ENCODE data around the gene ASIC2.

DNA sequence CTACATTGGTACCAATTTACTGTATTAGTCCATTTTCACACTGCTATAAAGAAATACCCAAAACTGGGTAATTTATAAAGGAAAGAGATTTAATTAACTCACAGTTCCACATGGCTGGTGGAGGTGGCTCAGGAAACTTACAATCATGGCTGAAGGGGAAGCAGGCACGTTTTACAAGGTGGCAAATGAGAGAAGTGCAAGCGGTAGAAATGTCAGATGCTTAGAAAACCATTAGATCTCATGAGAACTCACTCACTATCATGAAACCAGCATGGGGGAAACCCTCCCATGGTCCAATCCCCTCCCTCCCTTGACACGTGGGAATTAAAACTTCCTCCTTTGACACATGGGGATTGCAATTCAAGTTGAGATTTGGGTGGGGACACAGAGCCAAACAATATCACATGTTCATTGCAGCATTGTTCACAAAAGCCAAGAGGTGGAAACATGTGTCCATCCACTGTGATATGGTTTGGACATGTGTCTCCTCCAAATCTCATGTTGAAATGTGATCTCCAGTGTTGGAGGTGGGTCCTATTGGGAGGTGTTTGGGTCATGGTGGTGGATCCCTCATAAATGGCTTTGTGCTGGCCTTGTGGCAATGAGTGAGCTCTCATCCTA lies 304.5 kb downstream of the ASIC2 start:
- TF ChIP-seq CTCF (conservative IDR thresholded peaks at IDR 0.05; ENCODE audit: low read depth in 2 of 2) (no peak), EZH2phosphoT487 (IDR thresholded peaks at IDR 0.05; ENCODE audit: unreplicated experiment) (no peak), REST (IDR thresholded peaks at IDR 0.05; ENCODE audit: unreplicated experiment) (no peak), NANOG (IDR thresholded peaks at IDR 0.05; ENCODE audit: borderline replicate concordance) (no peak), ZNF114 (CRISPR knock-in tag; IDR thresholded peaks at IDR 0.05) (no peak), EZH2 (IDR thresholded peaks at IDR 0.05; ENCODE audit: low read depth, unreplicated experiment) (no peak), POLR2AphosphoS5 (IDR thresholded peaks at IDR 0.05; ENCODE audit: low read depth) (no peak)
